Motor neuron (in vitro differentiated cells): ENCODE data around the gene TTLL11. TPM values are rescaled to one million over a fixed set of nuclear protein-coding genes. Genes with fewer than 3 reads are reported as not detected.

Experiments used
- ATAC-seq, 8 experiments: fragments of 200-7000 bp; cut with Tn5 transposase; replicated peaks in 6 of 8; 2 replicates each; pipeline ENCODE4 v1.8.0; 2021; ENCODE audit warnings: mild to moderate bottlenecking in 8 of 8, moderate library complexity in 8 of 8
- H3K27ac ChIP-seq, 2 donors: fragments of 250-450 bp; sonication (Bioruptor Pico); 2 replicates each; pipeline ENCODE4 v1.9.0; 2021; ENCODE audit warnings: antibody characterized with exemption in 2 of 2, mild to moderate bottlenecking in 2 of 2, moderate library complexity in 1 of 2
- H3K4me1 ChIP-seq, 2 donors: fragments of 250-450 bp; sonication (Bioruptor Pico); replicated peaks in 1 of 2; 2 replicates each; pipeline ENCODE4 v1.6.1; 2021; ENCODE audit warnings: antibody characterized with exemption in 2 of 2, mild to moderate bottlenecking in 2 of 2, moderate library complexity in 1 of 2
- H3K4me3 ChIP-seq, 5 donors: fragments of 250-450 bp; sonication (Bioruptor Pico); 2 replicates each; pipeline ENCODE4 v1.9.0; 2021; ENCODE audit warnings: antibody characterized with exemption in 5 of 5, mild to moderate bottlenecking in 5 of 5, moderate library complexity in 4 of 5
- WGBS, 10 experiments: fragments of 450-650 bp; shearing (Covaris generic); methylation state at CpG; one replicate each; pipeline ENCODE4 v1.0.0; 2022; 5-methylcytosine and 5-hydroxymethylcytosine counted together
- in situ Hi-C, 9 experiments: fragments of 400-800 bp; cut with MboI; loops; one replicate each; pipeline ENCODE4 v1.15.0; 2021; ENCODE audit warnings: low sequenced_read_pairs in 9 of 9, low pct_unique_long_range_greater_than_20kb in 2 of 9; ENCODE audit not compliant: unreplicated experiment in 9 of 9
- total RNA-seq, 8 experiments: library from RNA; unstranded; fragments of 300-600 nt; gene quantifications; 2 replicates each; pipeline versions ENCODE4 v1.2.3 to v1.2.4, GENCODE V29; 2022

The TTLL11 gene
- total RNA-seq, 8 experiments from 2014 or later, result 5.7 to 16.9 (median 11.2) TPM

- peak in 6 of 8 experiments; percentile 30 to 93 (median 88) for ATAC-seq
- 40 to 83% (median 67%) methylated on average over 1 of the region's 1 CpG; no CpG with 5 or more reads in 7 of the 10 experiments for WGBS, 10 experiments
- in situ Hi-C loops, result no loop called here
Observed at GRCh38 chr9:121921444-121921843, 171.7 kb downstream of the TTLL11 start.

DNA sequence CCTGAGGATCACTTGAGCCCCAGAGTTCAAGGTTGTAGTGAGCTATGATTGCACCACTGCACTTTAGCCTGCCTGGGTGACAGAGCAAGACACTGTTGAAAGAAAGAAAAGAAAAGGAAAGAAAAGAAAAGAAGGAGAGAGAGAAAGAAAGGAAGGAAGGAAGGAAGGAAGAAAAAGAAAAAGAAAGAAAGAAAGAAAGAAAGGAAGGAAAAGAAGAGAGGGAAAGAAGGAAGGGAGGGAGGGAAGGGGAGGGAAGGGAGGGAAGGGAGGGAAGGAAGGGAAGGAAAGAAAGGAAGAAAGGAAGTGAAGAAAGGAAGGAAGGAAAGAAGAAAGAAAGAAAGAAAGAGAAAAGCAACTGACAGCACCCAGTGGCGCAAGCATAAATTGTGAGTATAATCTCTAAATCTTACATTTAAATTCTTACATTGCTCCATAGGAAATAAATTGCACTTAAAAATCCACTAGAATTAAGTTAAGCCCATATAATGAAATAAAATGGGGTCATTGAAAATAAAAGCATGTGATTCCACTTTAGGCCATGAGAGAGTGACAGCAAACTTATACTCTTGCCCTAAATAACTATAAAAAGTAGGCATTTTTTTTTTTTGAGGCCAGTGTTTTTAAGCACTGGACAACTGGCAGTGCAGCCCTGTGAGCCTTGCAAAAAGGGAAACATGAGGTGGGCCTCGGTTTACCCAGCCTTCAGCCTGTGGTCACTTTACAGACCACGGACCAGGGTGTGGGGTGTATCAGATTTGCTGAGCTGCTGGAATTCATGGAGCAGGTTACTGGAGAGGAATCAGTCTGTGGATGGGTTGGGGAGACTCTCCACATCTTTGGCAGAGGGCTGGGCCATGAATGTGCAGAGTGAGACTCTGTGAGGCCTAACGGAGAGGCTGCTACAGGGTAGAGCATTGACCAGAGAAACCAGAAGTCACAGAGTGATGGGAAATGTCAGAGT is 175.5 kb downstream of the TTLL11 start:
- 55 to 100% (median 96%) methylated on average over 1 to 4 of the region's 4 CpGs; no CpG with 5 or more reads in 2 of the 10 experiments for WGBS, 10 experiments
- no peak overlapping the region for H3K4me3 ChIP-seq
- in situ Hi-C loops, result no loop called here
- ATAC-seq, result no peak
- peaks cover 10 to 17% of the 10 kb centered on the region in 2 donors for H3K4me1 ChIP-seq
- H3K27ac ChIP-seq, result no peak overlapping the region

More at GRCh38 chr9:121921444-121921843, 171.7 kb downstream of the TTLL11 start:
- Histone ChIP-seq H3K27ac (no peak overlapping the region), H3K4me3 (no peak overlapping the region), H3K4me1 (peaks cover 19 to 23% of the 10 kb centered on the region in 2 donors)

DNA sequence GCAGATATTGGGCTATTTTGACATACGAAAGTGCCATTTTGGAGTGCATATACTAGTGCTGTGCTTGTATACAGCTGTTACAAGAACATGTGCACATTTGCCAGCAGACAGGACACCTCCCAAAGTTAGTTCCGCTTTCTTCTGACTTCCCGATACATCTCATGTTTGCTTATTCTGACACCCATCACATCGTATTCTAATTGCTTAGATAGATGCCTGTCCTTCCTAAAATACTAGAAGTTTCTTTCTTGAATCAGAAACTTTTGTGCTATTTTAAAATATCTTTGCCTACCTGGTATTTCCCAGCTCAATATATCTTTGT is 177.8 kb downstream of the TTLL11 start:
- no peak overlapping the region for H3K27ac ChIP-seq
- ATAC-seq, result no peak
- 83 to 100% (median 96%) methylated on average over 1 to 4 of the region's 4 CpGs; no CpG with 5 or more reads in 3 of the 10 experiments for WGBS, 10 experiments
- H3K4me3 ChIP-seq, result no peak overlapping the region
- in situ Hi-C loops, result no loop called here
- no peaks in the 10 kb centered on the region for H3K4me1 ChIP-seq

DNA sequence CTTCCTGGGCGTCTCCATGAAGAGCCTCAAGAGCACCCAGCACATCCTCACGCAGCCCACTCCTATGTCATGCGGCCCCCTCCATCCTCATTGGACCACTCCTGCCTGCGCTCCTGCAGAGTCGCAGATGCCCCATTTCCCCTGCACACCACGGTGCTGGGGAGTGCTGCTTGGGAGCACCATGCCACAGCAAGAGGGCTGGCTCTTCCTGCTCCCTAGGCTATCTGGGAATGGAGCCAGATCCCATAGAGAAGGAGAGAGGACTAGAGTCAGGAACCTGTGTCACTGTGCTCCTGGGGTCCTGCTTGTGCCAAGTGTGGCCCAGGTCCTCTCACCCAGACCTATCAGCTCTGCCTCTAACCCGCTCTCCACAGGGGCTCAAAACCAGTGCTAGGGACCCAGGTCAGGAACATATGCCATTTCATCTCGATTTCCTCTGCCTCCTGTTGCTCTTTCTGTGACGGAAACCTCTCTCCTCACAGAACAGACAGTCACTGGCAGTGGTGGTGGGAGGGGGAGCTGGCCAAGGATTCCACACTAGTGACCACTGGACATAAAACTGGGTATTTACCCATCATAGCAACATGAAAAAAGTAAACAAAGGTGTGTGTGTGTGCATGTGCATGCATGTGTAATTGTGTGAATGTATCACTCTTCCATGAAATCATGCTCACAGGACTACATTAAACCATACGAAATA is 178.4 kb downstream of the TTLL11 start:
- H3K4me1 ChIP-seq, result no peaks in the 10 kb centered on the region
- in situ Hi-C loops, result no loop called here
- no peak overlapping the region for H3K4me3 ChIP-seq
- 71 to 100% (median 85%) methylated on average over 2 to 6 of the region's 10 CpGs; no CpG with 5 or more reads in 2 of the 10 experiments for WGBS, 10 experiments
- H3K27ac ChIP-seq, result no peak overlapping the region
- no peak for ATAC-seq

DNA sequence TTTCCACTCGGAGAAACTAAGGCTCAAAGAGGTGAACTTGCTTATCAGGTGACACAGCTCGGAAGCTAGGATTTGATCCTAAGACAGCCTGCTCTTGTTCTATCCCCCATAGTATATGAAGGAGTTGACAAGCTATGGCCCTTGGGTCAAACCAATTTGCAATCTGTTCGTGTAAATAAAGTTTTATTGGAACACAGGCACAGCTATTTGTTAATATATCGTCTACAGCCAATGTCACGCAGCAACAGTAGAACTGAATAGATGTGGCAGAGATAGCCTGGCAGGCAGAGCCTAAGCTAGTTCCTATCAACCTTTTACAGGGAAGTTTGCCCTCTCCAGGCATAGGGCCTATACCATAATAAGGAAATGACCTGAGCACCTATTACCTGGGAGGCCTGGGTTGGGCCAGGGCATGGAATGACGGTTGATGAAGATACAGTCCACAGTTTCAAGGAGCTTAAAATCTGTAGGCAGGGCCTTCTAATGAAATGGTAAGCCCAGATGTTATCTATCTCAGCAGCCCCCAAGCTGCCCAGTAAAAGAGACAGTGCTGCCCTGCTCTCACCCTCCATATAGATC is 179.0 kb downstream of the TTLL11 start:
- Histone ChIP-seq H3K4me1 (no peaks in the 10 kb centered on the region), H3K27ac (no peak overlapping the region), H3K4me3 (no peak overlapping the region)
- no peak for ATAC-seq
- WGBS, 10 experiments, result 80 to 100% (median 94%) methylated on average over 1 to 5 of the region's 6 CpGs; no CpG with 5 or more reads in 2 of the 10 experiments
- in situ Hi-C loops, result no loop called here

GRCh38 chr9:121912812-121913627 is 180.1 kb downstream of the TTLL11 start:
- H3K27ac ChIP-seq, result no peak overlapping the region
- H3K4me1 ChIP-seq, result no peaks in the 10 kb centered on the region
- in situ Hi-C loops, result no loop called here
- no peak for ATAC-seq
- WGBS, 10 experiments, result 62 to 100% (median 96%) methylated on average over 2 to 4 of the region's 4 CpGs
- no peak overlapping the region for H3K4me3 ChIP-seq

DNA sequence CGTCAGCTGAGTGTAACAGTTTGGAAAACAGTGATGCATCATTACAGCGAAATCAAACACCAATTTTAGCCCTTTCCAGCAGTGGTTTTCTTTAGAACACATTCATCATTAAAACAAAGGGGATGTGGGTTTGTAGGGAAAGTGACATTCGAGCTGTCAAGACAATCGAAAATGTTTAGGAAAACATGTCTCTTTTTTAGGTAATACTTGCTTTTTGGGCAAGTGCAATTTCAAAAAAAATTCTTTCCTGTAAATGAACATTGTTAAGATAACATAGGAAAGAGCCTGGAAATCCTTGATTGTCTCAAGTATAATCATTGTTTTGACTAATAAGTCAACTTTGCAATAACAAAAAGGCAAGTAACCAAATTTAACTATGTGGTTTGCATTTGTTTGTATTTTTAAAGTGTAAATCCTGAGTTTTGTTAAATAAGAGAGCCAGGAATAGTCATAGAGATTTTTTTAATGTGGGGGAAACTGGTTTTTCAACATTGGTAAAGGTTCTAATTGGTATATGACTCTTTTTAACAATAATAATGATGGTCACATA is 182.5 kb downstream of the TTLL11 start:
- Histone ChIP-seq H3K27ac (no peak overlapping the region), H3K4me3 (no peak overlapping the region), H3K4me1 (peaks cover 4 to 5% of the 10 kb centered on the region in 2 donors)
- ATAC-seq, result no peak
- in situ Hi-C loops, result no loop called here
- WGBS, 10 experiments, result 49 to 100% (median 81%) methylated on average over 1 to 4 of the region's 4 CpGs; no CpG with 5 or more reads in 2 of the 10 experiments

DNA sequence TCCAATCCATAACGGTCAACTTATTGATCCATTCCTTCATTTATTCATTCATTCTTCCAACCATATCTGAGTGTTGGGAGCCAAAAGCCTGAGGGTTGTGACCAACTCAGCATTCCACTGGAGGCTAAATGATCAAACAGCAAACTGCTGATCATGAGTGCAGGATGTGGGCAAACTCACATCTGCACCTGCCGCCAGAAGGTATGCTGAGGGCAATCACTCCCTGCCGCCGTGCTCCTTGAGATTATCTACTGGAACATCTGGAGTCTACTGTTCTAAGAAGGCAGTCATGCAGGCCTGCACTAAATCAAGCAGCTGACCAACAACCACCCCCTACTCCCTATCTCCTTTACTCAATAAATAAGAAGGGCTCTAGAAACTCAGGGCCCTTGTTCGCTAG is 184.0 kb downstream of the TTLL11 start:
- in situ Hi-C loops, result no loop called here
- Histone ChIP-seq H3K4me1 (peaks cover 4 to 5% of the 10 kb centered on the region in 2 donors), H3K4me3 (no peak overlapping the region), H3K27ac (no peak overlapping the region)
- no peak for ATAC-seq
- WGBS, 10 experiments, result 0 to 100% (median 50%) methylated on average over 1 to 5 of the region's 5 CpGs; no CpG with 5 or more reads in 1 of the 10 experiments

GRCh38 chr9:121906074-121906870 is 186.8 kb downstream of the TTLL11 start:
- ATAC-seq, result peak; percentile 21 to 79 (median 57)
- 33 to 100% (median 83%) methylated on average over 1 of the region's 1 CpG; no CpG with 5 or more reads in 3 of the 10 experiments for WGBS, 10 experiments
- Histone ChIP-seq H3K4me1 (peaks cover 4 to 5% of the 10 kb centered on the region in 2 donors), H3K4me3 (no peak overlapping the region), H3K27ac (no peak overlapping the region)
- in situ Hi-C loops, result no loop called here

DNA sequence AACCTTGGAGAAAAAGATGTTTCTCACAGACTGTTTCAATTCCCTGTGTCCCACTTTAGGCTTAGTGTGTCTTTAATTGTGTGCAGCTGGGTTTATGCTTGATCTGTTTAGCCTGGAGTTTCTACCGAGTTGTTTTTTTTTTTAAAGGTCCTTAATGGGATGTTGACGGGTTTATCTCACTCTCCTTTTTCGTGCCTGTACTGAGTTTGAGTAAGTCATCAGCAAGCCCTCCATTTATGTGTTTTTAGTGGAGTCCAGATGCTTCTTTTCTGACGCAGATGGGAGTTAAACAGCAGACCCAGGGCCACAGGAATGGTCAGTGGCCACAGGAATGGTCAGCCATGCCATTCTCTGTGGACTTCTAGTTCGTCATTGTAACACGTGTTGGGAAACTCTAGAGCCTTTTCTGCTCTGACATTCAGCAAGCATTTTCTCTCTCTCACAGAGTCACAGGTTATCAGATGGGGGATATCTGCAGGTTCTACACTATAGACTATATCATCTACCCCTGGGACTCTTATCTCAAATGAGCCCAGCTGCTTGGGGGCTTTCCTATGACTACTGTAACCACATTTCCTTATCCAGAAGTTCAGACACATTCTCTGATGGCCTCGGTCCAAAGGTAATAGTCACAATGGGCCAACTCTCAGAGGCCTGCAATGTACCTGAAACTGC is 190.5 kb downstream of the TTLL11 start:
- 24 to 88% (median 60%) methylated on average over 2 to 6 of the region's 7 CpGs; no CpG with 5 or more reads in 2 of the 10 experiments for WGBS, 10 experiments
- in situ Hi-C loops, result no loop called here
- no peak overlapping the region for H3K27ac ChIP-seq
- peak in 2 of 8 experiments; percentile 11 to 47 for ATAC-seq
- no peak overlapping the region for H3K4me3 ChIP-seq
- peaks cover 5 to 7% of the 10 kb centered on the region in 2 donors for H3K4me1 ChIP-seq

GRCh38 chr9:121901616-121902015 is 191.5 kb downstream of the TTLL11 start:
- Histone ChIP-seq H3K4me3 (no peak overlapping the region), H3K4me1 (peaks cover 4 to 7% of the 10 kb centered on the region in 2 donors), H3K27ac (no peak overlapping the region)
- no peak for ATAC-seq
- 75 to 100% (median 93%) methylated on average over 1 to 3 of the region's 3 CpGs for WGBS, 10 experiments
- in situ Hi-C loops, result no loop called here
